ENCODE data around the gene ATMIN. TPM values are rescaled to one million over a fixed set of nuclear protein-coding genes. Genes with fewer than 3 reads are reported as not detected.

ATMIN gene
- total RNA-seq, 1 experiment from 2014 or later, result 31.2 TPM

DNA sequence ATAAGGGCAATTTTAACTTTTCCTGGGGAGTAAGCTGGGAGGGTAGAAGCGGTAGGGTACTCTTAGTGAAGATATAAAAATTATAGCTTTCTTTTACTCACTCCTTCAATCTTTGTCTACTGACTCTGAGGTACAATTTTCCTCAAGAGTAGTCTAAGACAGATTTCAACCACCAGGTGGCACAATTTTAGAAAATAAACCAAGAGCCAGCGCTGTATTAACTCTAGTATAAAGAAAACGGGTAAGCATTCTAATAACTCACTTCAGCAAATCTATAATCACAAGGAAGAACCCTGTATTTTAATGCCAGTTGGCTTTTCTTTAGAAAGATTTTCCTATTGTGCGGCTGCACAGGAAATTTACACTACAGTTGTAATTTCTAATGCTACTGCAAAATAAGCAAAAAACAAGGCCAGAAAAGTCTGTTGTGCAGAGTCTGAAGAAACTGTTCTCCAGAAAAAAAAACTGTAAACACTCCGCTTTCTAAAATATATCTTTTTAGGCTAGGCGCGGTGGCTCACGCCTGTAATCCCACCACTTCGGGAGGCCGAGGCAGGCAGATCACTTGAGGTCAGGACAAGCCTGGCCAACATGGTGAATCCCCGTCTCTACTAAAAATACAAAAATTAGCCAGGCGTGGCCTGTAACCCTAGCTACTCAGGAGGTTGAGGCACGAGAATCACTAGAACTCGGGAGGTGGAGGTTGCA lies 30.8 kb upstream of the ATMIN start:
- no peak overlapping the region for H2AFZ ChIP-seq
- peaks cover 5% of the 10 kb centered on the region; the same call in 1 of the 2 replicates for H3K36me3 ChIP-seq (ENCODE audit: low read depth)
- ChIA-PET CTCF (interaction anchor here (0.6 to 1.8 kb wide), 4 partner anchors 11 to 720 kb away, joined by 3 to 16 read pairs (median 4); no protein-coding TSS in a partner anchor), POLR2A (ENCODE audit: unreplicated experiment) (interaction anchor here (0.6 kb wide), 1 partner anchor 72 kb away, joined by 3 read pairs; no protein-coding TSS in a partner anchor)
- peak overlapping the region; percentile 55; the same call in 1 of the 2 replicates for H3K4me3 ChIP-seq
- peaks cover 28% of the 10 kb centered on the region for H3K4me1 ChIP-seq (replicated peaks; ENCODE audit: insufficient read depth)
- H3K79me2 ChIP-seq (ENCODE audit: low read depth), result peaks cover 90% of the 10 kb centered on the region
- peak overlapping the region; percentile 42; the same call in 1 of the 2 replicates for H3K27ac ChIP-seq
- H4K20me1 ChIP-seq (ENCODE audit: insufficient read depth), result peaks cover 18% of the 10 kb centered on the region
- DNase-seq, result peak; percentile 16 to 55
- H3K9me2 ChIP-seq (ENCODE audit: insufficient read depth), result no peaks in the 10 kb centered on the region
- H3K27me3 ChIP-seq (ENCODE audit: insufficient read depth, low read depth), result no peaks in the 10 kb centered on the region
- no TSS peak for BruUV-seq (replicated peaks)
- no peaks in the 10 kb centered on the region for H3K9me3 ChIP-seq (ENCODE audit: insufficient read depth, low read depth)
- peak overlapping the region; percentile 91 for H3K4me2 ChIP-seq
- peaks cover 12% of the 10 kb centered on the region for H3F3A ChIP-seq (ENCODE audit: insufficient read depth, low read depth)
- peak; percentile 81 for TF ChIP-seq CTCF (conservative IDR thresholded peaks at IDR 0.05)
- no peak for TF ChIP-seq EZH2 (IDR thresholded peaks at IDR 0.05; ENCODE audit: low read depth)
- intact Hi-C loops (cut with micrococcal nuclease; ENCODE audit: unreplicated experiment), result loop anchor here (10.0 kb wide), 1 partner anchor 720 kb away; no protein-coding TSS in a partner anchor

- Histone ChIP-seq H3K4me1 (replicated peaks; ENCODE audit: insufficient read depth) (peaks cover 28% of the 10 kb centered on the region), H3K36me3 (ENCODE audit: low read depth) (peaks cover 3% of the 10 kb centered on the region; the same call in 1 of the 2 replicates), H3K27ac (no peak overlapping the region), H2AFZ (peak overlapping the region; percentile 87; the same call in 1 of the 2 replicates), H3K9me3 (ENCODE audit: insufficient read depth, low read depth) (no peaks in the 10 kb centered on the region), H3K4me2 (peak overlapping the region; percentile 91), H3K79me2 (ENCODE audit: low read depth) (peaks cover 90% of the 10 kb centered on the region), H3K4me3 (peak overlapping the region; percentile 87), H3K27me3 (ENCODE audit: insufficient read depth, low read depth) (no peaks in the 10 kb centered on the region), H4K20me1 (ENCODE audit: insufficient read depth) (peaks cover 18% of the 10 kb centered on the region), H3K9me2 (ENCODE audit: insufficient read depth) (no peaks in the 10 kb centered on the region), H3F3A (ENCODE audit: insufficient read depth, low read depth) (peaks cover 12% of the 10 kb centered on the region)
- no TSS peak for BruUV-seq (replicated peaks)
- no peak for TF ChIP-seq EZH2 (IDR thresholded peaks at IDR 0.05; ENCODE audit: low read depth)
- no peak for TF ChIP-seq CTCF (conservative IDR thresholded peaks at IDR 0.05)
- CTCF ChIA-PET, result interaction anchor here (0.7 to 1.8 kb wide), 3 partner anchors 12 to 719 kb away, joined by 3 to 16 read pairs (median 3); no protein-coding TSS in a partner anchor
- POLR2A ChIA-PET (ENCODE audit: unreplicated experiment), result interaction anchor here (0.6 kb wide), 1 partner anchor 547 kb away, joined by 4 read pairs; no protein-coding TSS in a partner anchor
- intact Hi-C loops (cut with micrococcal nuclease; ENCODE audit: unreplicated experiment), result loop anchor here (10.0 kb wide), 1 partner anchor 719 kb away; no protein-coding TSS in a partner anchor
- no peak for DNase-seq
Observed at GRCh38 chr16:81005610-81006161, 30.0 kb upstream of the ATMIN start.

DNA sequence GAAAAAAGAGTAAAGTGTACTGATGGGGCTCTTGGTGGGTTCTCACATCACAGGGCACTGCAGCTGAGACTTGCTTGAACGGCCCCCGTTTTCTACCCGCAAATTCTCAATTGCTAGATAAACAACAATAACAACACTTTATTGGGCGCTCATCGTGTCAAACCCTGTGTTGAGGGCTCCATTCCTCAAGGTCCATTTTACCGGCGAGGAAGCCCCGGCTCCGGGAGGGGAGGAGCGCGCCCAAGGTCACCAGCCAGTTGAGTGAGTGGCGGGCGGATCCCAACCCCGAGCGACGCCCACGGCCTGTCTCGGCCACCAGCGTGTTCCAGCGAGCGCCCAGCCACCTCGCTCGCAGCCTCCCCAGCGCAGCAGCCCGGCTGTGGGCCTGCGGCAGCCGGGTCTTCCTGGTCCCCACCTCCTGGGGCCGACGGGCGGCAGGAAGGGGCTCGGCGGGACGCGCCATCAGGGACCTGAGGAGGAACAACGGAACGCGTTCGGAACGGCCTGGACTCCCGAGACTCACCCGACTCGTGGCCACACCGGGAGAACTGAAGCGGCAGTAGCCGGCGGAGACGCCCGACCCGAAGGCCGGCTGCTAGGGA lies 29.3 kb upstream of the ATMIN start:
- H3K36me3 ChIP-seq (ENCODE audit: low read depth), result no peaks in the 10 kb centered on the region; the same call in 1 of the 2 replicates
- no peaks in the 10 kb centered on the region for H3K9me2 ChIP-seq (ENCODE audit: insufficient read depth)
- H3K4me1 ChIP-seq (replicated peaks; ENCODE audit: insufficient read depth), result peaks cover 28% of the 10 kb centered on the region
- H3K9me3 ChIP-seq (ENCODE audit: insufficient read depth, low read depth), result no peaks in the 10 kb centered on the region
- H3K27ac ChIP-seq, result peak overlapping the region; percentile 80
- BruUV-seq (replicated peaks), result TSS peak; percentile 59
- H3K79me2 ChIP-seq (ENCODE audit: low read depth), result peaks cover 90% of the 10 kb centered on the region
- DNase-seq, result peak; percentile 37 to 69
- POLR2A ChIA-PET (ENCODE audit: unreplicated experiment), result interaction anchor here (0.6 kb wide), 1 partner anchor 138 kb away, joined by 4 read pairs; no protein-coding TSS in a partner anchor
- no peaks in the 10 kb centered on the region for H3K27me3 ChIP-seq (ENCODE audit: insufficient read depth, low read depth)
- intact Hi-C loops (cut with micrococcal nuclease; ENCODE audit: unreplicated experiment), result loop anchor here (10.0 kb wide), 1 partner anchor 718 kb away; no protein-coding TSS in a partner anchor
- H3K4me3 ChIP-seq, result peak overlapping the region; percentile 87
- peak overlapping the region; percentile 91 for H3K4me2 ChIP-seq
- peak overlapping the region; percentile 87 for H2AFZ ChIP-seq
- TF ChIP-seq EZH2 (IDR thresholded peaks at IDR 0.05; ENCODE audit: low read depth) (no peak), CTCF (conservative IDR thresholded peaks at IDR 0.05) (no peak)
- H3F3A ChIP-seq (ENCODE audit: insufficient read depth, low read depth), result peaks cover 12% of the 10 kb centered on the region
- CTCF ChIA-PET, result interaction anchor here (0.5 kb wide), 1 partner anchor 12 kb away, joined by 3 read pairs; no protein-coding TSS in a partner anchor
- H4K20me1 ChIP-seq (ENCODE audit: insufficient read depth), result peaks cover 18% of the 10 kb centered on the region
